ENCODE data around the gene JUP.

JUP gene

DNA sequence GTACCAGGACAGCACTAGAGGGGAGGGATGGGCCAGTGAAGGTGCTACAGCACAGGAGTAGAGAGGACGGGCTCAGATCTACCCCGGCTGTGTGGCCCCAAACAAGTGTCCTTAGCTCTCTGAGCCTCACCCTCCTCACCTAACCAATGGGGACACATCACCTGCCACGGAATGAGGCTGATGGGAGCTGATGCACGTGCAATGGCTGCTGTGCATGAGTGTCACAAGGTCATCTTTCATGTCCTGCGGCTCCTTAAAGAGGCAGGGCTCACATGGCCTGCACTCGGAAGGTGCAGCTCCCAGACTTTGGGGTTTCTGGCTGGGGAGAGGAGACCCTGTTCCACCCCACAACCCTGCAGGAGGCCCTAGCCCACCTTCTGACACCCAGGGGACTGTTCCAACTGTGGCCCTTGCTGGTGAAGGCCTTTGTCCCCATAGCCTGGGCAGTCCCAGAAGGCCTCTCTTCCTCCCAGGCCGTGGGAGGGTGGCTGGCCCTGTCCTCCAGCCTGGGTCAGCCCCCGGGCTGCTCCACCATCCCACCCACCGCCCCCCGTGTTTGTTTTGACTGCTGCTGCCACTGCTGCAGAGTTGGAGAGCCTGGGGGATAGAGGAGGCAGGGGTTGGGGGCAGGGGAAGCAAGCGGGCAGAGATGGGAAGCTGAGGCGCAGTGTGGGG is 62.6 kb downstream of the JUP start:
- DNase-seq (ENCODE audit: low read depth): no peak

DNA sequence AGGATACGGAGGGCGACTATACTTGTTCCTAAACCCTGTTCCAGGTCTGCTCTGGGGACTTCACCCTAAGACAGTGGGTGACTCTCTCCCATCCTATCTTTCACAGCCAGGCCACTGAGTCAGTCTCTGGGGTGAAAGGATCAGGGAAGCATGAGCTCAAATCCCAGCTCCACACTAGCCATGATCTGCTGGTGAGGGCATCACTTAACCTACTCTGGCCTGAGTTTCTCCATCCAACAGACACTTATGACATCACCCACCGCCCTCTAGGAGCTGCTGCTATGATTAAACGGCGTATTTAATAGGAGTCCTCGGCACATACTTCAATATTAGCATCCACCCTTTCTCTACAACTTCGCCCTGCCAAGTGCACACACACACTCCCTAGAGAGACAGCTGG is 64.3 kb downstream of the JUP start:
- DNase-seq (ENCODE audit: low read depth): no peak

DNA sequence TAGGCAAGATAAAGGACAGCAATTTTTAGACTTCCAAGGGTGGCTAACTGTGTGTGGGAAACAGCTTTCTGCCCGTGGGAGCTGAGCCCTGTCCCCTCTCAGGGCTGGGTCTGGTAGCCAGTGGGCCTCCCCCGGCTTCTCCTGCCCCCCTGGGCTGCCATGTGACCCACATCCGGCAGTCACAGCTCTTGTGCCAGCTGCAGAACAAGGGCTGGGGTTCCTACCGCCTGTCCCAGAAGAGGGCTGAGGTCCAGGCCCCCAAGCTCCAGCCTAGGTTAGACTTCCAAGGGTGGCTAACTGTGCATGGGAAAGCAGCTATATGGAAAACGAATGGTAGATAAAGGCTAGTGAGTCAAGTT is 68.2 kb downstream of the JUP start:
- no peak for DNase-seq (ENCODE audit: low read depth)

- no peak for DNase-seq (ENCODE audit: low read depth)
Measured at GRCh38 chr17:41717408-41718286, 68.9 kb downstream of the JUP start.

GRCh38 chr17:41711669-41712400 is 74.7 kb downstream of the JUP start, which contains the start of gene GAST:
Gene GAST, plus strand, starts transcription at chr17:41712331. Its CDS starts 3,106 bp downstream, at chr17:41715437.
- DNase-seq (ENCODE audit: low read depth): no peak

DNA sequence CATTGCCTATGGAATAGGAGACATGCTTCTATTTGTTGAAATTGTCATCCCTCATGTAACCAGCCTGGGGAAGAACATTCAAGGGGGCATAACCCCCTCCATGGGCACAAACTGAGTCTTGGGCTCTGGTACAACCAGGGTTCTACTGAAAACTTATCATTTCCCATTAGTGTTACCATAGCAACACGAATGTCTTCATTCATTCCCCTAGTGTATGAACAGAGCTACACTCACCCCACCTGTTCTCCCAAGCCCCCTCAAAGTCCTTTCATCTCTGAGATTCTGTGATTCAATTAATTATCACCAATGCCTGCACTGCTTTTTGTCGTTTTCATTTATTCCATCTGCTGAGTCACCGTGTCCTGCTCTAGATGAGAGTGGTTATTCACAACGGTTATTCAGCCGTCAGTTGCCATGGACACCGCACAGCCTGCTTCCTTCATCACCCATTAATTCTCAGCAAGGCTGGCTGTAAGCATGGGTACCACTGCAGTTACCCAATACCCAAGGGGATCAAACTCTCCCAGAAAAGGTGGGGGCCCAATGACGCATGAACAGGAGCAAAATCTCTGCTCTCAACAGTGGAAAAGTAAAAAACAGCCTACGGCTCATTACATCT is 75.9 kb downstream of the JUP start:
- DNase-seq (ENCODE audit: low read depth): no peak

GRCh38 chr17:41707803-41708669 is 78.5 kb downstream of the JUP start:
- DNase-seq (ENCODE audit: low read depth): no peak

DNA sequence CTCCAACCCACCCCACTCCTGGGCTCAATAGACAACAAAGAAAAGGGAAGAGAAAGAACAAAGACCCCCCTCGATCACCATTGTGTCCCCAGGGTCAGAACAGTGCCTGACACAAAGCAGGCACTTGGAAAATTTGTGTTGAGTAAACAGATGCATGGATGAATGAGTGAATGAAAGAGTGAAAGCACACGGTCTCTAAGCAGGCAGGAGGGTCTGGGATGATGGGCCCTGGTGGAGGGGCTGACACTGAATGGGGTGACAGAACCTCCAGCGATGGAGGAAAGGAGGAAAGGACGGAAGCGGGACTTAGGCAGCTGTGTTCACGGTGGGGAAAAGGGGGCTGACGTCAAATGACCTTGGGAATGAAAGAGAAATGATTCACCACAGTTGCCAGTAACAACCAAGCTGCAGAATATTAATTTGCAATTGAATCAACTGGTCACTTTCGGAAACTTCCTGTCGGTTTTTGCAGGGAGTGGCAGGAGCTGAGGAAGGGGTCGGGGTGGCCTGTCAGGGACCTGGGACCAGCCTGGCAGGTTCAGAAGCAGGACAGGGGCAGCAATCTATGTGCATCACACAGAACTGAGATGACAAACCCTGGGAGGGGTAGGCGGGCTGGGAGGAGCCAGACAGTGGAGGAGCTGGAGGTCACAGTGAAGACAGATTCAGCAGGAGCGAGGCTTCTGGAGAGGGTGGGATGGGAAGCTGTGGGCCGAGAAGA is 81.1 kb downstream of the JUP start:
- DNase-seq (ENCODE audit: low read depth): no peak

Measured in stimulated activated CD8-positive, alpha-beta memory T cell treated with anti-CD3 and anti-CD28 coated beads, Interleukin-12 subunit alpha, Interleukin-12 subunit beta, amount 100 ng/mL, for 4 hours (primary cell).